ENCODE results near the gene ADGRD2.

Gene ADGRD2

GRCh38 chr9:124498499-124499146, 48.4 kb downstream of the ADGRD2 start:
- DNase-seq: no peak

GRCh38 chr9:124499216-124499615, 49.0 kb downstream of the ADGRD2 start:
- DNase-seq: no peak

- DNase-seq: no peak
Observed at GRCh38 chr9:124500028-124500795, 50.0 kb downstream of the ADGRD2 start.

GRCh38 chr9:124500796-124501611, 50.8 kb downstream of the ADGRD2 start:
- no peak for DNase-seq

- no peak for DNase-seq
Observed at GRCh38 chr9:124501771-124502320, 51.6 kb downstream of the ADGRD2 start.

- no peak for DNase-seq
Observed at GRCh38 chr9:124502711-124503702, 52.8 kb downstream of the ADGRD2 start.

- DNase-seq: no peak
Observed at GRCh38 chr9:124503713-124504529, 53.7 kb downstream of the ADGRD2 start.

GRCh38 chr9:124504530-124505005, 54.3 kb downstream of the ADGRD2 start:
- DNase-seq: no peak

- no peak for DNase-seq
Observed at GRCh38 chr9:124505006-124505900, 55.0 kb downstream of the ADGRD2 start.

GRCh38 chr9:124505901-124506346, 55.7 kb downstream of the ADGRD2 start:
- DNase-seq: no peak

GRCh38 chr9:124506433-124506832, 56.2 kb downstream of the ADGRD2 start:
- no peak for DNase-seq

- no peak for DNase-seq
Observed at GRCh38 chr9:124506931-124507879, 57.0 kb downstream of the ADGRD2 start, which contains the start of gene NR5A1. Gene NR5A1, minus strand, starts transcription at chr9:124507399. Its CDS starts 4,004 bp downstream, at chr9:124503395.

- DNase-seq: no peak
Observed at GRCh38 chr9:124507880-124508423, 57.7 kb downstream of the ADGRD2 start.

GRCh38 chr9:124510650-124511425, 60.6 kb downstream of the ADGRD2 start:
- no peak for DNase-seq

GRCh38 chr9:124511426-124511840, 61.2 kb downstream of the ADGRD2 start:
- DNase-seq: no peak

- no peak for DNase-seq
Observed at GRCh38 chr9:124511891-124512805, 61.9 kb downstream of the ADGRD2 start.
